CD4-positive, CD25-positive, alpha-beta regulatory T cell (primary cell): ENCODE results near the gene OLR1. TPM values are rescaled to one million over a fixed set of nuclear protein-coding genes. Genes with fewer than 3 reads are reported as not detected.
A peak's percentile ranks its signal among the peaks of the same experiment; 100 is the strongest.

ENCODE experiments used
- ATAC-seq, 2 donors: fragments of 150-1000 bp; cut with Tn5 transposase; one replicate each; pipeline ENCODE4 v1.10.0; 2021; ENCODE audit warnings: low read depth in 2 of 2, moderate number of reproducible peaks in 2 of 2, moderate library complexity in 1 of 2
- DNase-seq, 3 donors: peaks; one replicate each; pipeline versions ENCODE4 v3.0.0 to v3.0.0-alpha.2; 2012 to 2022; ENCODE audit warnings: mixed read lengths in 1 of 3
- H3K27ac ChIP-seq: one replicate; pipeline ENCODE4 v1.7.0; 2013; ENCODE audit warnings: mild to moderate bottlenecking, low read length; ENCODE audit not compliant: insufficient read depth, poor library complexity, severe bottlenecking
- H3K27me3 ChIP-seq: one replicate; pipeline ENCODE4 v1.7.0; 2013; ENCODE audit warnings: low read length; ENCODE audit not compliant: control insufficient read depth, insufficient read depth
- H3K36me3 ChIP-seq: one replicate; pipeline ENCODE4 v1.7.0; 2013; ENCODE audit warnings: mild to moderate bottlenecking, low read length, moderate library complexity; ENCODE audit not compliant: control insufficient read depth, insufficient read depth
- H3K4me1 ChIP-seq: 2 replicates; pipeline ENCODE4 v1.7.0; 2013; ENCODE audit warnings: mild to moderate bottlenecking, low read length; ENCODE audit not compliant: insufficient read depth, control insufficient read depth, poor library complexity, severe bottlenecking
- H3K4me3 ChIP-seq: one replicate; pipeline ENCODE4 v1.7.0; 2013; ENCODE audit warnings: low read depth, mild to moderate bottlenecking, low read length, moderate library complexity
- H3K9me3 ChIP-seq, 2 experiments: 1 replicate in 1 of 2; 2 replicates in 1 of 2; pipeline ENCODE4 v1.7.0; 2013; ENCODE audit warnings: low read length in 2 of 2, mild to moderate bottlenecking in 1 of 2, moderate library complexity in 1 of 2; ENCODE audit not compliant: control insufficient read depth in 2 of 2
- H3K27ac Mint-ChIP-seq, 3 donors: one replicate each; pipeline ENCODE4 v1.8.0; 2020 to 2022; ENCODE audit warnings: mild to moderate bottlenecking in 3 of 3, mixed read lengths in 3 of 3, moderate library complexity in 2 of 3
- H3K27me3 Mint-ChIP-seq: one replicate; pipeline ENCODE4 v1.8.0; 2022; ENCODE audit warnings: mild to moderate bottlenecking, mixed read lengths
- H3K36me3 Mint-ChIP-seq: one replicate; pipeline ENCODE4 v1.8.0; 2020; ENCODE audit warnings: mixed read lengths
- H3K4me1 Mint-ChIP-seq, 4 donors: one replicate each; pipeline ENCODE4 v1.8.0; 2020 to 2022; ENCODE audit warnings: mixed read lengths in 4 of 4, mild to moderate bottlenecking in 1 of 4
- H3K4me3 Mint-ChIP-seq, 4 donors: one replicate each; pipeline ENCODE4 v1.8.0; 2020 to 2022; ENCODE audit warnings: mild to moderate bottlenecking in 4 of 4, mixed read lengths in 4 of 4, moderate library complexity in 3 of 4
- H3K9me3 Mint-ChIP-seq, 7 donors: one replicate each; pipeline ENCODE4 v1.8.0; 2020 to 2022; ENCODE audit warnings: mixed read lengths in 7 of 7, mild to moderate bottlenecking in 3 of 7, moderate library complexity in 2 of 7
- polyA plus RNA-seq, 4 donors: library from polyadenylated mRNA; unstranded; fragments of 300-500 nt; fragmentation: Illumina TruSeq; gene quantifications; one replicate each; pipeline ENCODE4 v1.2.3, GENCODE V29; 2021
- total RNA-seq: library from RNA; stranded (reverse); gene quantifications from one replicate; pipeline ENCODE4 v1.2.3, GENCODE V29; 2022

OLR1 gene
- total and polyA plus RNA-seq, 5 donors from 2014 or later: not detected

- Histone ChIP-seq H3K27me3 (peaks cover 3% of the 10 kb centered on the region), H3K27ac (no peak overlapping the region), H3K36me3 (no peaks in the 10 kb centered on the region), H3K4me1 (no peaks in the 10 kb centered on the region), H3K9me3 (no peaks in the 10 kb centered on the region), H3K4me3 (no peak overlapping the region)
- Mint-ChIP-seq H3K4me3 (no peak overlapping the region), H3K4me1 (no peaks in the 10 kb centered on the region), H3K27me3 (peaks cover 39% of the 10 kb centered on the region), H3K27ac (no peak overlapping the region), H3K36me3 (no peaks in the 10 kb centered on the region), H3K9me3 (no peaks in the 10 kb centered on the region)
- ATAC-seq (no peak), DNase-seq (no peak)
Measured at GRCh38 chr12:10160617-10161385, 11.1 kb downstream of the OLR1 start.

DNA sequence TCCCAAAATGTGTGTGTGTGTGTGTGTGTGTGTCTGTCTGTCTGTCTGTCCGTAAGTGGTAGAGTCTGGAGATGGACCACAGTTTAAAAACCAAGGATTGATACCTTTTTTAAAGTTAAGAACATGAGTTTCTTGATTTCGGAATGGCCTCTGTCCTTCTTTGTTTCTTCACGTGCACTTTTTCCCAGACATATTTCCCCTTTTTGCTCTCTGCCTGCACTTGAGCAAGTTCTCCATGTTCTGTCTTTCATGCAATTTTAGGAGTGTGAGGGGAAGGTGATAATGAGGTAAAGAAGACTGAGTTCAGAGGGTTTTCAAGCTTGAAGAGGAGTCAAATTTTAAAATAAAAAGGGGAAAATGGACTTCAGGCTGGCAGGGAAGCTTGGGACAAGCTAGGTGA is 12.7 kb downstream of the OLR1 start:
- no peak for ATAC-seq
- H3K4me3 Mint-ChIP-seq: no peak overlapping the region
- Histone ChIP-seq H3K4me3 (no peak overlapping the region), H3K27ac (no peak overlapping the region), H3K27me3 (peaks cover 3% of the 10 kb centered on the region), H3K4me1 (peaks cover 2% of the 10 kb centered on the region), H3K36me3 (no peaks in the 10 kb centered on the region), H3K9me3 (no peaks in the 10 kb centered on the region)
- DNase-seq: no peak
- H3K4me1 Mint-ChIP-seq: peaks cover 0 to under 1% (median under 1%) of the 10 kb centered on the region in 4 donors
- H3K9me3 Mint-ChIP-seq: no peaks in the 10 kb centered on the region
- peaks cover 48% of the 10 kb centered on the region for H3K27me3 Mint-ChIP-seq
- no peak overlapping the region for H3K27ac Mint-ChIP-seq
- no peaks in the 10 kb centered on the region for H3K36me3 Mint-ChIP-seq

DNA sequence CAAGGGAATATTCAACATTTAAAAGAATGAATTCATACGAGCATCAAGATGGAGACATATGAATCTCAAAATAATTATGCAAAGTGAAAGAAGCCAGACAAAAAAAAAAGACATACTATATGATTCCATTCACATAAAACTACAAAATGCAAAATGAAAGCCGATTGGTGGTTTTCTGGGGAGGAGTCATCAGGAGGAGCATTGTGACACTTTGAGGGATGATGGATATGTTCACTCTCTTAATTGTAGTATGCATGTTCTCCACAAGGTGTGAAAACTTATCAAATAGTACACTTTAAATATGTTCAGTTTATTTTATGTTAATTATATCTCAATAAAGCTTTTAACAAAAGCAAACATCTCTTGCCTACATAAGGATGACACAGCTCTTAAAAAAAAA is 13.5 kb downstream of the OLR1 start:
- Histone ChIP-seq H3K36me3 (no peaks in the 10 kb centered on the region), H3K9me3 (no peaks in the 10 kb centered on the region), H3K27me3 (peaks cover 7% of the 10 kb centered on the region), H3K4me1 (peaks cover 11% of the 10 kb centered on the region), H3K4me3 (no peak overlapping the region), H3K27ac (no peak overlapping the region)
- peaks cover 51% of the 10 kb centered on the region for H3K27me3 Mint-ChIP-seq
- no peak overlapping the region for H3K4me3 Mint-ChIP-seq
- H3K9me3 Mint-ChIP-seq: no peaks in the 10 kb centered on the region
- H3K27ac Mint-ChIP-seq: no peak overlapping the region
- no peak for ATAC-seq
- DNase-seq: no peak
- no peaks in the 10 kb centered on the region for H3K36me3 Mint-ChIP-seq
- H3K4me1 Mint-ChIP-seq: peaks cover 0 to 9% (median 4%) of the 10 kb centered on the region in 4 donors

GRCh38 chr12:10155966-10156365 is 16.0 kb downstream of the OLR1 start:
- peaks cover 0 to 16% (median 7%) of the 10 kb centered on the region in 4 donors for H3K4me1 Mint-ChIP-seq
- ATAC-seq (no peak), DNase-seq (no peak)
- H3K36me3 Mint-ChIP-seq: no peaks in the 10 kb centered on the region
- H3K9me3 Mint-ChIP-seq: no peaks in the 10 kb centered on the region
- Histone ChIP-seq H3K4me3 (no peak overlapping the region), H3K9me3 (no peaks in the 10 kb centered on the region), H3K36me3 (no peaks in the 10 kb centered on the region), H3K27ac (no peak overlapping the region), H3K4me1 (peaks cover 15% of the 10 kb centered on the region), H3K27me3 (peaks cover 7% of the 10 kb centered on the region)
- peaks cover 48% of the 10 kb centered on the region for H3K27me3 Mint-ChIP-seq
- no peak overlapping the region for H3K4me3 Mint-ChIP-seq
- no peak overlapping the region for H3K27ac Mint-ChIP-seq

DNA sequence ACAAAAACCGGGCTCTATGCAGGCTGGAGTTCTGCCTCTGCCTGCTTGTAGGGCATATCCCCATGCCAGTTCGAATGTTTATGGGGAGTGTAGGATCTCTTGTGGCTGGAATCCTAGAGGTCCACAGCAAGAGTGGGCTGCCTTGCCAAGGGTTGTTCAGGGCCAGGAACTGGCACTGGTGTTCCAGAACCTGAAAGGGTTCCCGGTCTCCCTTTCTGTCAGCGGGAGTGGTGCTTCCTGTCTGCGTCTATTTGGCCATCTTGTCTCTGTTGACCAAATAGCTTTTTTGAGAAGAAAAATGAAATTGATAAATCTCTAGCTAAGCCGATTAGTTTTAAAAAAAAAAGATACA is 17.8 kb downstream of the OLR1 start:
- ATAC-seq: no peak
- Mint-ChIP-seq H3K36me3 (no peaks in the 10 kb centered on the region), H3K4me1 (peaks cover 0 to 16% (median 7%) of the 10 kb centered on the region in 4 donors), H3K27me3 (peaks cover 36% of the 10 kb centered on the region), H3K27ac (peak overlapping the region in 1 of 3 donors; percentile 69), H3K9me3 (no peaks in the 10 kb centered on the region), H3K4me3 (peak overlapping the region; percentile 77 to 97 (median 92))
- peak overlapping the region; percentile 73 for H3K4me3 ChIP-seq
- H3K9me3 ChIP-seq: no peaks in the 10 kb centered on the region
- H3K27ac ChIP-seq: no peak overlapping the region
- no peaks in the 10 kb centered on the region for H3K36me3 ChIP-seq
- H3K27me3 ChIP-seq: peaks cover 7% of the 10 kb centered on the region
- DNase-seq: no peak
- H3K4me1 ChIP-seq: peaks cover 15% of the 10 kb centered on the region

DNA sequence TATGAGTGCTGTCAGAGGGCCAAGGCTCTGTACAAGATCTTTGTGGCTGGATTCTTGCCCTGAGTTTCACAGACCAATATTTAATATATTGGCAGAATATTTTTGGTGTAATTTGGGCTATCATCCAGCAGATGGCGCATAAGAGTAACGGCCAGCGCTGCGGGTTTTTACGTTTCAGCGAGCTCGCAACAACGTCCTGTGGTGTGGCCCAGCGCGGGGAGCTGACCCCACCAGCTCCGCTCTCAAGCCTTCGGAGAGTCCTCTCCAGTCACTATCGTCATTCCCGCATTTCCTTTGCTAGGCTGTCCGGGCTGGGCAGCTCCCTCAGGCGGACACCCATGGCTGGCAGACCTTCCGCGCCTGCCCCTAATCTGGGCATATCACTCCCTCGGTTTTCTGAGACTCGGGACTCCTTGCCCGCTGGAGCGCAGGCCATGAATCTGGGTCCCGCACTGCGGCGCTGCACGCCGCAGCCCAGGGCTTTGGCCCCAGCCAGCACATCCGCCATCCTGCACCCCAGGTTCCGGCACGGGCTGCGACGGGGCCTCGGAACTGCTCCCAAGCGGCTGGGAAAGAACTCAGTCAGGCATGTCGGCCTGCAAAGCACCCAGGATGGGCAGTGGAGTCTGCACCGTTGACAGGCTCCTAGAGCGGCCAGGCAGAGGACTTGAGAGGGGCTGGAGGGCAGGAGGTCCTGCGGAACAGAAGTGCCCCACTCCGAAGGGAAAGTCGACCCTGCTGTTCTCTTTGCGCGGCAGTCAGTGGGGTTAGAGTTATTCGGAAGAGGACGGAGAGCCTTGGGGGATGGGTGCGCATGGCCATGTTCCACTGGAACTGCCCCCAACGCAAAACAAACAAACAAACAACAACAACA is 18.4 kb downstream of the OLR1 start:
- Histone ChIP-seq H3K4me3 (peak overlapping the region; percentile 73), H3K9me3 (no peaks in the 10 kb centered on the region), H3K36me3 (no peaks in the 10 kb centered on the region), H3K27me3 (peaks cover 7% of the 10 kb centered on the region), H3K4me1 (peaks cover 15% of the 10 kb centered on the region), H3K27ac (no peak overlapping the region)
- Mint-ChIP-seq H3K4me3 (peak overlapping the region; percentile 77 to 97 (median 92)), H3K36me3 (no peaks in the 10 kb centered on the region), H3K27me3 (peaks cover 36% of the 10 kb centered on the region), H3K9me3 (no peaks in the 10 kb centered on the region), H3K4me1 (peaks cover 0 to 16% (median 7%) of the 10 kb centered on the region in 4 donors), H3K27ac (peak overlapping the region in 1 of 3 donors; percentile 88)
- peak; percentile 76 to 80 for ATAC-seq
- DNase-seq: peak; percentile 31 to 68 (median 66)

DNA sequence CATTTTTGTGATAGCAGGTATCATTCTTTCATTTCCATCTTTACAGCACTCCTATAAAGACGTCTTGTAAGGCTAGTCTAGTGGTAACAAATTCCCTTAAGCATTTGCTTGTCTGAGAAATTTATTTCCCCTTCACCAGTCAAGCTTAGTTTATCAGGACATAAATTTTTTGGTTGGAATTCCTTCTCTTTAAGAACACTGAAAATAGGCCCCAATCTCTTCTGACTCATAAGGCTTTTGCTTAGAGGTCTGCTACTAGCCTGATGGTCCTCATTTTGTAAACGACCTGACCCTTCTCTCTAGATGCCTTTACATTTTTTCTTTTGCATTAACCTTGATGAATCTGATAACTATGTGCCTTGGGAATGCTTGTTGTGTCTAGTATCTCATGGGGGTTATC is 20.3 kb downstream of the OLR1 start:
- H3K4me1 ChIP-seq: peaks cover 15% of the 10 kb centered on the region
- H3K27me3 Mint-ChIP-seq: peaks cover 31% of the 10 kb centered on the region

More for the DNA sequence above, 20.3 kb downstream of the OLR1 start:
- Histone ChIP-seq H3K9me3 (no peaks in the 10 kb centered on the region), H3K27ac (no peak overlapping the region), H3K27me3 (peaks cover 7% of the 10 kb centered on the region), H3K4me3 (no peak overlapping the region), H3K36me3 (no peaks in the 10 kb centered on the region)
- no peak overlapping the region for H3K4me3 Mint-ChIP-seq
- no peak overlapping the region for H3K27ac Mint-ChIP-seq
- no peak for ATAC-seq
- H3K36me3 Mint-ChIP-seq: no peaks in the 10 kb centered on the region
- peaks cover 0 to 3% (median 0%) of the 10 kb centered on the region in 7 donors for H3K9me3 Mint-ChIP-seq
- H3K4me1 Mint-ChIP-seq: peaks cover 0 to 16% (median 7%) of the 10 kb centered on the region in 4 donors
- DNase-seq: no peak
